ENCODE measurements around the gene MSS51.

DNA sequence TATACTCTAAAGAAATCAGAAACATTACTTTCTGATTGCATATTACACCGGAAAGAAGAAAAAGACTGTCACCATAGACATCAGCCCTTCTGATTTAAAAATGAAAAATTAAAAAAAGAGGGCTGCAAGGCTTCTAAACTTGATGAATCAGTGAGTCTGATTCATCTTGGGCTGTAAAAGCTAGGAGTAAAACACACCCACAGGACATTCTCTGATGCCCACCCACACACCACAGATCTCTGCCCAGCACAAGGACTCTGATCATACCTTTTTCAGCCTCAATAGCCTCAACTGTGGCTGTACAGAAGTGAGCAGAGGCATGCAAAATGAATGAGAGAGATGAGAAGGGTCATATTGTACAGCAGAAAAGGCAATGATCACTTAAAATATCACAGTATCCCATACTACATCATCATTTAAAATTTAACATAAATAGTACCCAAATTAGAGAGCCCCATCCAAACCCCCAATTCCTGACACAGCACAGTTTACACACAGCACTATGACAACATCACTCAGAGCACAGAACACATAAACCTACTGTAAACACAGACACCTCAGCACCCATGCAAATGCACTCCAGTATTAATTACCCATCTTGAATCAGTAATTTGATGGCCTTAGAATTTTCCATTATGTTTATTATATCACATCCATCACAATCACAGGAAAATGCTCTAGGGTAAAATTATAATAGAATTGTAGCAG lies 6.4 kb upstream of the MSS51 start:
- TF ChIP-seq, protein P1, sequence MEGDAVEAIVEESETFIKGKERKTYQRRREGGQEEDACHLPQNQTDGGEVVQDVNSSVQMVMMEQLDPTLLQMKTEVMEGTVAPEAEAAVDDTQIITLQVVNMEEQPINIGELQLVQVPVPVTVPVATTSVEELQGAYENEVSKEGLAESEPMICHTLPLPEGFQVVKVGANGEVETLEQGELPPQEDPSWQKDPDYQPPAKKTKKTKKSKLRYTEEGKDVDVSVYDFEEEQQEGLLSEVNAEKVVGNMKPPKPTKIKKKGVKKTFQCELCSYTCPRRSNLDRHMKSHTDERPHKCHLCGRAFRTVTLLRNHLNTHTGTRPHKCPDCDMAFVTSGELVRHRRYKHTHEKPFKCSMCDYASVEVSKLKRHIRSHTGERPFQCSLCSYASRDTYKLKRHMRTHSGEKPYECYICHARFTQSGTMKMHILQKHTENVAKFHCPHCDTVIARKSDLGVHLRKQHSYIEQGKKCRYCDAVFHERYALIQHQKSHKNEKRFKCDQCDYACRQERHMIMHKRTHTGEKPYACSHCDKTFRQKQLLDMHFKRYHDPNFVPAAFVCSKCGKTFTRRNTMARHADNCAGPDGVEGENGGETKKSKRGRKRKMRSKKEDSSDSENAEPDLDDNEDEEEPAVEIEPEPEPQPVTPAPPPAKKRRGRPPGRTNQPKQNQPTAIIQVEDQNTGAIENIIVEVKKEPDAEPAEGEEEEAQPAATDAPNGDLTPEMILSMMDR (IDR thresholded peaks at IDR 0.05; ENCODE audit: low read depth, low read length, missing input control), result no peak
- TF ChIP-seq, protein P2, sequence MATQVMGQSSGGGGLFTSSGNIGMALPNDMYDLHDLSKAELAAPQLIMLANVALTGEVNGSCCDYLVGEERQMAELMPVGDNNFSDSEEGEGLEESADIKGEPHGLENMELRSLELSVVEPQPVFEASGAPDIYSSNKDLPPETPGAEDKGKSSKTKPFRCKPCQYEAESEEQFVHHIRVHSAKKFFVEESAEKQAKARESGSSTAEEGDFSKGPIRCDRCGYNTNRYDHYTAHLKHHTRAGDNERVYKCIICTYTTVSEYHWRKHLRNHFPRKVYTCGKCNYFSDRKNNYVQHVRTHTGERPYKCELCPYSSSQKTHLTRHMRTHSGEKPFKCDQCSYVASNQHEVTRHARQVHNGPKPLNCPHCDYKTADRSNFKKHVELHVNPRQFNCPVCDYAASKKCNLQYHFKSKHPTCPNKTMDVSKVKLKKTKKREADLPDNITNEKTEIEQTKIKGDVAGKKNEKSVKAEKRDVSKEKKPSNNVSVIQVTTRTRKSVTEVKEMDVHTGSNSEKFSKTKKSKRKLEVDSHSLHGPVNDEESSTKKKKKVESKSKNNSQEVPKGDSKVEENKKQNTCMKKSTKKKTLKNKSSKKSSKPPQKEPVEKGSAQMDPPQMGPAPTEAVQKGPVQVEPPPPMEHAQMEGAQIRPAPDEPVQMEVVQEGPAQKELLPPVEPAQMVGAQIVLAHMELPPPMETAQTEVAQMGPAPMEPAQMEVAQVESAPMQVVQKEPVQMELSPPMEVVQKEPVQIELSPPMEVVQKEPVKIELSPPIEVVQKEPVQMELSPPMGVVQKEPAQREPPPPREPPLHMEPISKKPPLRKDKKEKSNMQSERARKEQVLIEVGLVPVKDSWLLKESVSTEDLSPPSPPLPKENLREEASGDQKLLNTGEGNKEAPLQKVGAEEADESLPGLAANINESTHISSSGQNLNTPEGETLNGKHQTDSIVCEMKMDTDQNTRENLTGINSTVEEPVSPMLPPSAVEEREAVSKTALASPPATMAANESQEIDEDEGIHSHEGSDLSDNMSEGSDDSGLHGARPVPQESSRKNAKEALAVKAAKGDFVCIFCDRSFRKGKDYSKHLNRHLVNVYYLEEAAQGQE (IDR thresholded peaks at IDR 0.05), result no peak
- TF ChIP-seq YY1 (IDR thresholded peaks at IDR 0.05) (no peak), RAD21 (IDR thresholded peaks at IDR 0.05) (no peak), TAF1 (conservative IDR thresholded peaks at IDR 0.05) (no peak), JUND (IDR thresholded peaks at IDR 0.05) (no peak), FOXA2 (IDR thresholded peaks at IDR 0.05) (no peak), SP1 (IDR thresholded peaks at IDR 0.05) (no peak), EGR1 (IDR thresholded peaks at IDR 0.05; ENCODE audit: low read depth in 2 of 2) (no peak)
- TF ChIP-seq, protein P3, sequence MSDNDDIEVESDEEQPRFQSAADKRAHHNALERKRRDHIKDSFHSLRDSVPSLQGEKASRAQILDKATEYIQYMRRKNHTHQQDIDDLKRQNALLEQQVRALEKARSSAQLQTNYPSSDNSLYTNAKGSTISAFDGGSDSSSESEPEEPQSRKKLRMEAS (IDR thresholded peaks at IDR 0.05), result no peak

Measured in liver (tissue), 3 donors.